GM18508 (cell line): Measurements from ENCODE around the gene NEU4.
"Not testable (repeated sequence)": the region's sequence is repeated elsewhere in the genome, so short reads cannot be mapped to it uniquely, and the experiment has no call there.

Experiments
- ATAC-seq: cut with Tn5 transposase; IDR thresholded peaks from one replicate; pipeline ENCODE4 v1.9.1; 2021; ENCODE audit warnings: moderate number of reproducible peaks; ENCODE audit not compliant: insufficient read depth, unreplicated experiment

The NEU4 gene

GRCh38 chr2:241811952-241812729 lies 3.1 kb downstream of the NEU4 start:
- no peak for ATAC-seq

- no peak for ATAC-seq
These were observed 4.0 kb downstream of the NEU4 start for GRCh38 chr2:241812730-241813643.

DNA sequence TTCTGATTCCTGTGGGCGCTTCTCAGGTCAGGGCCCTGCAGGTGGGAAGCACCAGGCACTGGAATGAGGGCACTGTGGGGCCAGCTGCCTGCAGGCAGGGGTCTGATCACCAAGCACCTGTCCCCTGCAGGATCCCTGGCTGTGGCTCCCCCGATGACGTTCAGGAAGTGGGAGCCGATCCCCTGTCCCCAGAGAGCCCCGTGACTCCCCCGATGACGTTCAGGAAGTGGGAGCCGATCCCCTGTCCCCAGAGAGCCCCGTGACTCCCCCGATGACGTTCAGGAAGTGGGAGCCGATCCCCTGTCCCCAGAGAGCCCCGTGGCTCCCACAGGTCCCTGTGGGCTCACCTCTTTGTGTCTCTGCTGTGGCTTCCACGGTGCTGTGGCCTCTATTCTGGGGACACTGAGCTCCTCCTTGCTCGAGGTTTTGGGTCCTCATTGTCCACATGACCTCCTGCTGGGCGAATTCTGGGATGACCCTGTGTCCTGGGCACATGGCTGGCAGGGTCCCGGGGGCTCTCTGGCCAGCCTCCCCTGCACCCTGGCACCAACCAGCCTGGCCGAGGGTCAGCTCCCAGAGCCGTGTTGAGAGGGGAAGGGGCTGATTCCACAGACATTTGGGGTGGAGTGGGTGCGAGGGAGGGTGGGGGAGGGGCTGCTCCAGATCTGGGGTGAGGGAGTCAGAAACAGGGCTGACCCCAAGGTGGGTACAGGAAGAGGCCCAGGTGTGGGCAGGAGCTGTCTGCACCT lies 4.8 kb downstream of the NEU4 start:
- ATAC-seq = no peak

DNA sequence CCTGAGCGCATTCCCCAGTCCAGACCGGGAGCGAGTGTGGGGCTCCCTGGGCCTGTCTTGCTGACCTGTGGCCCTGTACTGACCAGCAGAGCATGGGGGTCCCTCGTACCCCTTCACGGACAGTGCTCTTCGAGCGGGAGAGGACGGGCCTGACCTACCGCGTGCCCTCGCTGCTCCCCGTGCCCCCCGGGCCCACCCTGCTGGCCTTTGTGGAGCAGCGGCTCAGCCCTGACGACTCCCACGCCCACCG lies 5.3 kb downstream of the NEU4 start:
- ATAC-seq = no peak

- no peak for ATAC-seq
These were observed 5.9 kb downstream of the NEU4 start for GRCh38 chr2:241814643-241815476.

DNA sequence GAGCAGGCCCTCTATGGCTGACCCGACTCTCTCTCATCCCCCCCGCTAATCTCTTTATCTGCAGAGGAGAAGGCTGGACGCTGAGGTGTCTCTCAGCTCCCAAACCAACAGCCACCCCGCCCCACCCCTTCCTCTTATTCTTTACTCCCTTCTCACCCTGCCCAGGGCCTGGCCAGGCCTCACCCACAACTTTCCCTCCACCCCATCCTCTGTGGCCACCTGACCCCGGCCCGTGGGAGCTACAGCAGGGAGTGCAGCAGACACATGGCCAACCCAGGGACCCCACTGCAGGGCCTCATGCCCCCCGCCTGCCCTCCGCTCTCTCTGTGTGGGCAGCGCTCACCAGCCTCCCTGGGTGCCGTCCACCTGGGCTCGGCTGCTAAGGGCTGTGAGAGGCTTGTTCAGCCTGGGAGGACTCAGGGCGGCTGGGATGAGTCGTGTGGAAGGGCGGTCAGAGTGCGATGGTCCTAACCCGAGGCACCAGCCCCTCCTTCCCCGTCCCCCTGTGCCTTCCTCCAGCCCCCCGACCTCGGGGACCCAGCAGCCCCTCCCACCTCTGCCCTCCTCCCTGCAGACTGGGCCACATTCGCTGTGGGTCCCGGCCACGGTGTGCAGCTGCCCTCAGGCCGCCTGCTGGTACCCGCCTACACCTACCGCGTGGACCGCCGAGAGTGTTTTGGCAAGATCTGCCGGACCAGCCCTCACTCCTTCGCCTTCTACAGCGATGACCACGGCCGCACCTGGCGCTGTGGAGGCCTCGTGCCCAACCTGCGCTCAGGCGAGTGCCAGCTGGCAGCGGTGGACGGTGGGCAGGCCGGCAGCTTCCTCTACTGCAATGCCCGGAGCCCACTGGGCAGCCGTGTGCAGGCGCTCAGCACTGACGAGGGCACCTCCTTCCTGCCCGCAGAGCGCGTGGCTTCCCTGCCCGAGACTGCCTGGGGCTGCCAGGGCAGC lies 6.8 kb downstream of the NEU4 start:
- no peak for ATAC-seq

GRCh38 chr2:241816431-241817121 lies 7.6 kb downstream of the NEU4 start:
- ATAC-seq = no peak

- ATAC-seq = no peak
These were observed 8.3 kb downstream of the NEU4 start for GRCh38 chr2:241817126-241817820.

- not testable (repeated sequence) for ATAC-seq
These were observed 8.8 kb downstream of the NEU4 start for GRCh38 chr2:241817821-241818215.

- ATAC-seq = no peak
These were observed 9.4 kb downstream of the NEU4 start for GRCh38 chr2:241818229-241818942.

DNA sequence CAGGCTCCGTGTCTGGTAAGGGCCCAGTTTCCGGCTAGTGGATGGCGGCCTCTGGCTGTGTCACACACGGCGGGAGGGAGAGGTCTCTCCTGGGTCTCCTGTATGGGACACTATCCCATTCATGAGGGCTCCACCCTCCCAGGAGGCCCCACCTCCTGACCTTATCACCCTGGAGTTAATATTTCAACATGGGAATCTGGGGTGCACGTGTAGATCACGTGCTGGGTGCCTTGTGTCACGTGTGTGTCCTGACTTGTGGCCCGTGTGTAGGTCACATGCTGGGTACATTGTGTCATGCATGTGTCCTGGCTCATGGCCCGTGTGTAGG lies 9.9 kb downstream of the NEU4 start:
- ATAC-seq = no peak

- ATAC-seq = not testable (repeated sequence)
These were observed 11.1 kb downstream of the NEU4 start for GRCh38 chr2:241819947-241820624.

DNA sequence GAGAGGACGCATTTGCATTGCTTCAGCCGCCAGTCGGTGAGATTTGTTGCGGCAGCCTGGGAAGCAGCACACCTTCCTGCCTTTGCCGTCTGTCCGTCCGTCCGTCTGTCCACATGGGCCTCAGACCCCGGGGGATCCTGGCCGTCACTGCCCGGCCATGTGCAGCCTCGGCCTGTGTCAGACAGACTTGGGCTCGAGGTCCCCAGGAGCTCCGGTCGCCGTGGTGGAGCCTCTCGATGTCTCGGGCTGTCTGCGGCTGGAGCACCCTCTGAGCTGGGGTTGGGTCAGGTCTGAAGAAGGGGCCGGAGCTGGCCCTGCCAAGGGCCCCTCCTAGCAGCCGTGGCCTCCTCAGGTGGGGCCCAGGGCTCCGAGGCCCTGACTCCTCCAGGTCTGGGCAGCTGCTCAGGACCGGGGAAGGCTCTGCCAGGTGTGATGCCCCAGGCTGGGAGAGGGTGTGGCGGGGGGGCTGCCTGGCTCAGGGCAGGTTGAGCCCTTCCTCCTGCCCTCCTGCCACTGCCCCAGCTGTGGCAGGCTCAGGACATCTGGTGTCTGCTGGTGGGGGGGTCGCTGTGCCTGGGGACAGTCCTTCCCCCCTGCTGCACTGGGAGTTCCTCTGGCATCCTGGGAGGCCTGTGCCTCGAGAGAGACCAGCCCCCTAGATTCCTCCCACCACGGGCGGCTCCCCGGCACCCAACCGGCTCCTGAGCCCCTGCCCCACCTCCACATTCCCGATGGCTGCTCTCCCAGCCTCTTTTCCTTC lies 11.8 kb downstream of the NEU4 start:
- ATAC-seq = no peak

DNA sequence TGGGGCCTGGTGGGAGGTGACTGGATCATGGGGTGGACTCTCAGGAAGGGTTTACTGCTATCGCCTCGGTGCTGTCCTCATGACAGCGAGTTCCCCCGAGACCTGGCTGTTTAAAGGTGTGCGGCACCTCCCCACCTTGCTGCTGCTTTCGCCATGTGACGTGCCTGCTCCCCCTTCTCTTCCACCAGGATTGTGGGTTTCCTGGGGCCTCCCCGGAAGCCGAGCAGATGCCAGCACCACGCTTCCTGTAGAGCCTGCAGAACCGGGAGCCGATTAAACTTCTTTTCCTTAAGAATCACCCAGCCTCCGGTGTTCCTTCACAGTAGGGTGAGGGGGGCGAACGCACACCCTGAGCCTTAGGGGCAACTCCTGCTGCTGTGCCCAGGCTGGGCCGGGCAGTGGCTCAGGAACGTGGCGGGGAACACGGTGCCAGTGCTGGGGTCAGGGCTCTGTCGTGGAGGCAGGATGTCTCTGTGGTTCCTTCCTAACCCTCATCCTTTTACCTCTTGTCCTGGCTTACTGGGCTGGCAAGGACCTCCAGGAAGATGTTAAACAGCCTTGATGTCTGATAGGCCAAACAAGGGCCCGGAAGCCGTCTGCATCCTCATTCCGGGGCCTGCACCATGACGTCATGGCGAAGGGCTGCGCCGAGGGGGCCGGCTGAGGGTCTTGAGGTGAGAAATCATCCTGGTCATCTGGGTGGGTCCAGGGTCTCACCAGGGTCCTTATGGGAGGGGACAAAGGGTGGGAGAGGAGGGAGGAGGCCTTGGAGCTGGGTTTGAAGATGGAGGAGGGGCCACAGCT lies 12.7 kb downstream of the NEU4 start:
- ATAC-seq = no peak

- ATAC-seq = no peak
These were observed 13.3 kb downstream of the NEU4 start for GRCh38 chr2:241822264-241822623.
